Measurements from ENCODE around the gene GLI3.
A peak's percentile ranks its signal among the peaks of the same experiment; 100 is the strongest.

GLI3 gene

GRCh38 chr7:42235741-42236161 is 1.3 kb downstream of the GLI3 start:
- no peak for DNase-seq

- no peak for DNase-seq
These were observed 2.3 kb downstream of the GLI3 start for GRCh38 chr7:42234736-42235135.

- peak; percentile 72 for DNase-seq
These were observed 3.2 kb downstream of the GLI3 start for GRCh38 chr7:42233695-42234331.

GRCh38 chr7:42233171-42233570 is 3.8 kb downstream of the GLI3 start:
- DNase-seq, result no peak

GRCh38 chr7:42232275-42232674 is 4.7 kb downstream of the GLI3 start:
- DNase-seq, result peak; percentile 72

GRCh38 chr7:42231043-42231787 is 5.8 kb downstream of the GLI3 start:
- no peak for DNase-seq

GRCh38 chr7:42227936-42228591 is 8.9 kb downstream of the GLI3 start:
- no peak for DNase-seq

GRCh38 chr7:42227541-42227935 is 9.5 kb downstream of the GLI3 start:
- no peak for DNase-seq

GRCh38 chr7:42227021-42227420 is 10.0 kb downstream of the GLI3 start:
- DNase-seq, result no peak

GRCh38 chr7:42226354-42226941 is 10.6 kb downstream of the GLI3 start:
- no peak for DNase-seq

- no peak for DNase-seq
These were observed 12.5 kb downstream of the GLI3 start for GRCh38 chr7:42224391-42225003.

GRCh38 chr7:42222891-42223290 is 14.1 kb downstream of the GLI3 start:
- no peak for DNase-seq

GRCh38 chr7:42222125-42222524 is 14.9 kb downstream of the GLI3 start:
- no peak for DNase-seq

GRCh38 chr7:42221304-42221703 is 15.7 kb downstream of the GLI3 start:
- no peak for DNase-seq

- peak; percentile 58 for DNase-seq
These were observed 17.6 kb downstream of the GLI3 start for GRCh38 chr7:42219447-42219846.

- no peak for DNase-seq
These were observed 18.8 kb downstream of the GLI3 start for GRCh38 chr7:42218248-42218647.

GRCh38 chr7:42217548-42217947 is 19.5 kb downstream of the GLI3 start:
- no peak for DNase-seq

GRCh38 chr7:42217053-42217452 is 20.0 kb downstream of the GLI3 start:
- DNase-seq, result no peak

GRCh38 chr7:42214060-42214679 is 22.8 kb downstream of the GLI3 start:
- DNase-seq, result no peak

- no peak for DNase-seq
These were observed 23.9 kb downstream of the GLI3 start for GRCh38 chr7:42213093-42213492.

GRCh38 chr7:42212541-42213090 is 24.4 kb downstream of the GLI3 start:
- no peak for DNase-seq

- no peak for DNase-seq
These were observed 25.1 kb downstream of the GLI3 start for GRCh38 chr7:42211938-42212337.
